CD4-positive, alpha-beta T cell treated with Interleukin-4 for 4 hours (primary cell): ENCODE data around the gene DNAJC25.
A peak's percentile ranks its signal among the peaks of the same experiment; 100 is the strongest.

Experiments used
- DNase-seq: peaks from one replicate; pipeline ENCODE4 v3.0.0-alpha.2; 2020

The DNAJC25 gene

GRCh38 chr9:111674319-111674718 is 43.2 kb downstream of the DNAJC25 start:
- no peak for DNase-seq

- DNase-seq: no peak
Observed at GRCh38 chr9:111676116-111676515, 45.0 kb downstream of the DNAJC25 start.

GRCh38 chr9:111678293-111678692 is 47.2 kb downstream of the DNAJC25 start:
- DNase-seq: no peak

- no peak for DNase-seq
Observed at GRCh38 chr9:111679199-111679598, 48.1 kb downstream of the DNAJC25 start.

- DNase-seq: no peak
Observed at GRCh38 chr9:111683392-111683791, 52.3 kb downstream of the DNAJC25 start.

- peak; percentile 4 for DNase-seq
Observed at GRCh38 chr9:111691672-111692329, 60.7 kb downstream of the DNAJC25 start.

GRCh38 chr9:111696796-111697195 is 65.7 kb downstream of the DNAJC25 start:
- DNase-seq: no peak

GRCh38 chr9:111700776-111701175 is 69.6 kb downstream of the DNAJC25 start:
- no peak for DNase-seq
